ENCODE data around the gene LHFPL3.

- no peak for TF ChIP-seq CTCF (conservative IDR thresholded peaks at IDR 0.05)
- no peak for TF ChIP-seq ZFX (IDR thresholded peaks at IDR 0.05)
These were observed 522.0 kb downstream of the LHFPL3 start for GRCh38 chr7:104850374-104850773.

Data from C4-2B (cell line).